Activated CD4-positive, alpha-beta T cell treated with anti-CD3 and anti-CD28 coated beads, Interleukin-2, amount 50 U/mL, for 24 hours (primary cell): Measurements from ENCODE around the gene SRGAP3.

Experiments used
- DNase-seq, 2 donors: peaks; one replicate each; pipeline ENCODE4 v3.0.0-alpha.2; 2020; ENCODE audit warnings: low read depth in 1 of 2, low spot score in 1 of 2

SRGAP3 gene

GRCh38 chr3:9254764-9255163, 5.3 kb upstream of the SRGAP3 start:
- DNase-seq = no peak

DNA sequence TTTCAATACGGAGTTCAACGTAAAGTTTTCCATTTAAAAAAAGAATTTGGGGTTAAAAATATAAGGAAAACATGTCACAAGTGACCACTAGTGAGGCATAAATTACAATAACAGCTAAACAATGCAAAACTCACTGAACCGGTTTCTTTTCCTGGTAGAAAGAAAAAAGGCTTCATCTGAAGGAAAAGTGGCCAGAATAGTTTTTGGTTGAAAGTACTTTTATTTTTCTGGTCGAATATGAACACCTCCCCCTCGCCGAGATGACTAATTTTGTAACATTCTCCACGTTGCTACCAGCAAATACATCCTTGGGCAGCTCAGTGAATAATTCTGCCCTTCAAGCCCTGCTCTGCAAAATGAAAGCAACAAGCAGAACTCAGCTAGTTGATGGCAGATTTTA, 3.9 kb upstream of the SRGAP3 start:
- DNase-seq = no peak

DNA sequence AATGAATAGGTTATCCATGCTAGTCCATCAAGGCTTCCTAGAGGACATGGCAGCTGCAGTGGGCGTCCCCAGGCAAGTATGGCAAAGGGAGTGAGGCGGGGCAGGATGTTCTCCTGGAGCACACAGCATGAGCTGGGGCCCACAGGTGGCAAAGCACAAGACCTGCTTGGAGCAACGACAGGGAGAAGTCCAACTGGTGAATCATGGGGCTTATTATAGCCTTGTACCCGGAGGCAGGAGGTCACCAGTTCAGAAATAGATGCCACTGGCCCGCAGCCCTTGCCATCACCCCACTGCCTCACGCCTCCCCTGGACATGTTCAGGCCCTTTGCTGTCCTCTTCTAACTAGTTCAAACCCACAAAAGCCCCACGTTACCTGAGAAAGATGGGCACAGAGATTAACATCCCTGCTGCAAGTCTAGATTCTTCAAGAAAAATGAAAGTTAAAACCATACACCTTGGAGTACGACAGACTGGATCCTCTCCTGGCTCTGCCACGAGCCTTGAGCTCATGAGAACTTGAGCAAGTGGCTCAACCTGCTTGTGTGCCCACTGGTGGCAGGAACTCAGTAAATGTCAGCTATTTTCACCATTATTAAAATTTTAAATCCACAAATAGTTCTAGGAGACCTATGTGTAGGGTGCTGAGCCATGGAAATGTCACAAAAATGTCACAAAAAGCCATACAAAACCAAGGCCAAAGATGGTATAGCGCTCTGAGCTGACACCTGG, 1.8 kb upstream of the SRGAP3 start:
- no peak for DNase-seq

- DNase-seq = no peak
Observed at GRCh38 chr3:9250236-9250635, 790 bp upstream of the SRGAP3 start.

GRCh38 chr3:9248522-9249271, 749 bp downstream of the SRGAP3 start:
- DNase-seq = no peak

GRCh38 chr3:9247941-9248521, 1.4 kb downstream of the SRGAP3 start:
- no peak for DNase-seq

DNA sequence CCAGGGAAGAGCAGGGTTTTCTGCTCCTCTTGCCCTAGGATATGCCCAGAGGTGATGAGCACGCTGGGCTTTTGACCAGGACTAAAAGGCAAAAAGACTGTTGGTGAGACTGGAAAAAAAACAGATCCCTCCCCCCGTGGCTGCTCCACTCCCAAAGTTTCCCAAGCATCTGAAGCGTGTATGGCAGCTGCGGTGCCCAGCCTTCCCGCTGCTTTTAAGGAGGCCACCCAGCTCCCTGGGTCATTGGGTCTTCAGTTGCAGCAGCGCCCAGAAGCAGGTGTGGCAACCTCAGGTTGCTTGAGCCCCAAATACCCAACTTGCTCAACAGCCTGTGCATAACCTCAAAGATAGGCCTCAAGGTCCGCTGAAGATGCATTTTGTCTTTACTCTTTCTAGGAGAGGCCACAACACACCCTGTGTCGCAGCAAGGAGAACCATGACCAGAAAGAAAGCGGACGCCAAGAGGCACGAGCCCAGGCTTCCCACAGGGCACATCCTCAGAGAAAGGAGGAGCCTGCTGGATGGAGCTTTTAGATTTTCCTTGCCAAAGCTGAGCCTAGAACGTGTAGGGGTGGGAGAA, 2.0 kb downstream of the SRGAP3 start:
- no peak for DNase-seq

GRCh38 chr3:9246189-9246588, 3.3 kb downstream of the SRGAP3 start:
- DNase-seq = no peak

GRCh38 chr3:9244495-9245183, 4.8 kb downstream of the SRGAP3 start:
- DNase-seq = no peak

GRCh38 chr3:9241956-9242355, 7.5 kb downstream of the SRGAP3 start:
- DNase-seq = no peak

- no peak for DNase-seq
Observed at GRCh38 chr3:9239680-9240079, 9.8 kb downstream of the SRGAP3 start.

GRCh38 chr3:9238721-9239295, 10.6 kb downstream of the SRGAP3 start:
- no peak for DNase-seq

DNA sequence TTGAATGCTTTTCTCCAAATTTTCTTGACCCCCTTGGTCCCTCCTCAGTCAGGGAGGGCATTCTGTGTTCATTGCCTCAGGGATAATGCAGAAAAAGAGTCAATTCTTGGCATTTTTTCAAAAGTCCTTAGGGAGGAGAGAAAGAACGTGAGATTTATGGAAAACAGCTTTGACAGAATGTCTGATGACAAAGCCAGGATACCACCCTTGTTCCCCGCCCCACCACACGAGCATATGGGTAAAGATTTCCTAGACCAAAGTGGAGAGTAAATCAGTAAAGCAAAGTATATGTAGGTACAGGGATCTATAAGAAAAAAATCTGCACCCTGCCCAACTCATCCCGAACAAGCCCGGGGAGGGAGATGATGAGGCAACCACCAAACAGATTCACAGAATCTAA, 11.2 kb downstream of the SRGAP3 start:
- no peak for DNase-seq

DNA sequence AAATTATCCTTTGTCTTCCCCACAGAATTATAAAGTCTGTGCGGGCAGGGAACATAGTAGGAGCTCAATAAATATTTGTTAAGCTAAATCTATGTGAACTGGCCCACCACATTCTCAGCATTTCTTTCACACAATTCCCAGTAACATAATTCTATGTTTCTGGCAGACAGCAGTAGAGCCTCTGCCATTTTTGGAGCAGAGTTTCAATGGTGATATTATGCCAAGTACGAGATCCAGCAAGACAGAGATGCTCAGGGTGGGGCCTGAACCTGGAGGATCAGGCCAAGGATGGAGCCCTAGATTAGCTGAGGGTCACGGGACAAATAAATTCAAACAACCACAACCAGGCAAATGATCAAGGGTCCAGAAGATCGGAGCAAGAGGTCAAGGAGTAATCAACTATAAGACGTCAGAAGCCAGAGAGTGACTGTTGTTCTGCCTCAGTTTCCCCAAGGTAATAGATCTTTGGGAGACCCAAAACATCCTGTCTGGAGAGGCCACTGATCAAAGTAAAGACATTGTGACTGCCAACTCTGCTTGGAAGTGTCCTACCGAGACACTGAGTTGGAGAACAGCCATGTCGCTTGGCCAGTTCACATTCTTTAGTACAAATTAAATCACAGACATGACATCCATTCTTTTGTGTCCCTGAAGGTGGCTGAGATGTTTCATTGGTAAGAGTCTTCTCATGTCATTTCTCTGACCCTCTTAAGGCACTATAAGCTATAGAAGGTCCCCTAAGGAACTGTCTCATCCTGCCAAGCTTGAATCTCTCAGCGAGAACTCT, 15.4 kb downstream of the SRGAP3 start:
- no peak for DNase-seq

GRCh38 chr3:9233101-9233500, 16.3 kb downstream of the SRGAP3 start:
- DNase-seq = no peak

GRCh38 chr3:9231937-9232336, 17.5 kb downstream of the SRGAP3 start:
- no peak for DNase-seq

GRCh38 chr3:9231471-9231870, 18.0 kb downstream of the SRGAP3 start:
- DNase-seq = no peak

DNA sequence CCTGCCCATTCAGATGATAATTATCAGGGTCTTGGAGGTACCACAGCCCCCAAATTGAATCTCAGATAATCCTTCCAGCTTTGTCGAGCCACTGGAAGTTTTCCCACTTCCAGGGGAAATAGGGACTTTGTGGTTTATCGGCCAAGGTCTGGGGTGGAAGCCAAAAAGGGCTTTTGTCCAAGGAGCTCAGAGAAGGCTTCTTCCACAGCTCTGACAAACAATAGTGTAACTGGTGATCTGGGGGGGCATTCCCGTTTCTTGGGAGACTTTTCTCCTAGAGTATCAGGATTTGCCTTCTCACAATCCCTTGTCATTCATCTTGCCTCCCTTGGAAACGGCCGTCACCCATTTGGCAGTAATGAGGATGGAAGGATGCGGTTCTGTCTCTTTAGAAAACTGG, 18.4 kb downstream of the SRGAP3 start:
- no peak for DNase-seq

DNA sequence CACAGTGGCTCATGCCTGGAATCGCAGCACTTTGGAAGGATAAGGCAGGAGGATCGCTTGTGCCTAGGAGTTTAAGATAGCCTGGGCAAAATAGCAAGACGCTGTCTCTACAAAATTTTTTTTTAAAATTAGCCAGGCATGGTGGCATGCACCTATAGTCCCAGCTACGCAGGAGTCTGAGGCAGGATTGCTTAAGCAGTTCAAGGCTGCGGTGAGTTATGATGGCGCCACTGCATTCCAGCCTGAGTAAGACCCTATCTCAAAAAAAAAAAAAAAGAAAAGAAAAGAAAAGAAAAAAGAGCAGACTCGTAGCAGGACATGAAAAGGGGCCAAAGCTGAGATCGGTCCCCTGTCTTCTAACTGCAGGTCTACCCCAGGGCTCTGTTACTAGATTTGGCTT, 18.9 kb downstream of the SRGAP3 start:
- DNase-seq = no peak

- DNase-seq = no peak
Observed at GRCh38 chr3:9229879-9230278, 19.6 kb downstream of the SRGAP3 start.
